Nephron (organoid): ENCODE data around the gene CEP128.

Source experiments
- H3K27ac Mint-ChIP-seq, 3 experiments: 2 replicates each; pipeline ENCODE4 v1.8.0; 2020; ENCODE audit warnings: mixed read lengths in 3 of 3, mild to moderate bottlenecking in 2 of 3, moderate library complexity in 1 of 3
- H3K27me3 Mint-ChIP-seq: 2 replicates; pipeline ENCODE4 v1.8.0; 2021; ENCODE audit warnings: low read depth, mild to moderate bottlenecking, moderate library complexity, mixed read lengths
- H3K36me3 Mint-ChIP-seq: 2 replicates; pipeline ENCODE4 v1.8.0; 2020; ENCODE audit warnings: low read depth, mixed read lengths
- H3K4me1 Mint-ChIP-seq: 2 replicates; pipeline ENCODE4 v1.8.0; 2020; ENCODE audit warnings: mixed read lengths
- H3K4me3 Mint-ChIP-seq, 3 experiments: 2 replicates each; pipeline ENCODE4 v1.8.0; 2020; ENCODE audit warnings: mild to moderate bottlenecking in 3 of 3, mixed read lengths in 3 of 3, moderate library complexity in 2 of 3
- H3K9me3 Mint-ChIP-seq: 2 replicates; pipeline ENCODE4 v1.8.0; 2020; ENCODE audit warnings: mixed read lengths
- CTCF ChIP-seq, 3 experiments: fragments of 200-600 bp; sonication (generic); IDR thresholded peaks; one replicate each; pipeline ENCODE4 v1.5.0; 2021; ENCODE audit warnings: antibody characterized with exemption in 3 of 3; ENCODE audit not compliant: unreplicated experiment in 3 of 3

Gene CEP128

GRCh38 chr14:80768646-80769045, 172.9 kb downstream of the CEP128 start:
- Mint-ChIP-seq H3K36me3 (peaks cover 3% of the 10 kb centered on the region), H3K4me3 (no peak overlapping the region), H3K4me1 (no peaks in the 10 kb centered on the region), H3K27ac (no peak overlapping the region), H3K27me3 (no peaks in the 10 kb centered on the region), H3K9me3 (no peaks in the 10 kb centered on the region)
- no peak for TF ChIP-seq CTCF (IDR thresholded peaks at IDR 0.05; ENCODE audit: unreplicated experiment in 3 of 3)

GRCh38 chr14:80764921-80765507, 176.5 kb downstream of the CEP128 start:
- Mint-ChIP-seq H3K4me1 (no peaks in the 10 kb centered on the region), H3K4me3 (no peak overlapping the region), H3K36me3 (peaks cover 3% of the 10 kb centered on the region), H3K27ac (no peak overlapping the region), H3K27me3 (no peaks in the 10 kb centered on the region), H3K9me3 (no peaks in the 10 kb centered on the region)
- no peak for TF ChIP-seq CTCF (IDR thresholded peaks at IDR 0.05; ENCODE audit: unreplicated experiment in 3 of 3)

- no peak overlapping the region for H3K4me3 Mint-ChIP-seq
- peaks cover 3% of the 10 kb centered on the region for H3K36me3 Mint-ChIP-seq
- no peaks in the 10 kb centered on the region for H3K4me1 Mint-ChIP-seq
- no peak for TF ChIP-seq CTCF (IDR thresholded peaks at IDR 0.05; ENCODE audit: unreplicated experiment in 3 of 3)
- no peaks in the 10 kb centered on the region for H3K9me3 Mint-ChIP-seq
- H3K27me3 Mint-ChIP-seq, result no peaks in the 10 kb centered on the region
- H3K27ac Mint-ChIP-seq, result no peak overlapping the region
These were observed 177.0 kb downstream of the CEP128 start for GRCh38 chr14:80764496-80764895.

- Mint-ChIP-seq H3K4me3 (no peak overlapping the region), H3K36me3 (peaks cover 3% of the 10 kb centered on the region), H3K4me1 (no peaks in the 10 kb centered on the region), H3K9me3 (no peaks in the 10 kb centered on the region), H3K27me3 (no peaks in the 10 kb centered on the region), H3K27ac (no peak overlapping the region)
- no peak for TF ChIP-seq CTCF (IDR thresholded peaks at IDR 0.05; ENCODE audit: unreplicated experiment in 3 of 3)
These were observed 178.8 kb downstream of the CEP128 start for GRCh38 chr14:80762641-80763228.

GRCh38 chr14:80754696-80755095, 186.8 kb downstream of the CEP128 start:
- no peaks in the 10 kb centered on the region for H3K9me3 Mint-ChIP-seq
- H3K27ac Mint-ChIP-seq, result no peak overlapping the region
- H3K27me3 Mint-ChIP-seq, result no peaks in the 10 kb centered on the region
- no peaks in the 10 kb centered on the region for H3K36me3 Mint-ChIP-seq
- no peak for TF ChIP-seq CTCF (IDR thresholded peaks at IDR 0.05; ENCODE audit: unreplicated experiment in 3 of 3)
- H3K4me3 Mint-ChIP-seq, result no peak overlapping the region
- H3K4me1 Mint-ChIP-seq, result no peaks in the 10 kb centered on the region

GRCh38 chr14:80751285-80751684, 190.3 kb downstream of the CEP128 start:
- Mint-ChIP-seq H3K4me1 (no peaks in the 10 kb centered on the region), H3K9me3 (no peaks in the 10 kb centered on the region), H3K4me3 (no peak overlapping the region), H3K36me3 (no peaks in the 10 kb centered on the region), H3K27ac (no peak overlapping the region), H3K27me3 (no peaks in the 10 kb centered on the region)
- TF ChIP-seq CTCF (IDR thresholded peaks at IDR 0.05; ENCODE audit: unreplicated experiment in 3 of 3), result no peak
